Embryonic facial prominence (tissue), 1 donor: ENCODE measurements around the gene INSRR.

Source experiments
- DNase-seq: peaks from one replicate; pipeline ENCODE4 v3.0.0-alpha.2; 2016; ENCODE audit errors: extremely low spot score

The INSRR gene

GRCh38 chr1:156832434-156832833 lies 26.5 kb downstream of the INSRR start:
- DNase-seq = no peak

- no peak for DNase-seq
Measured at GRCh38 chr1:156828400-156829124, 30.4 kb downstream of the INSRR start.

GRCh38 chr1:156826630-156827029 lies 32.3 kb downstream of the INSRR start:
- no peak for DNase-seq

- no peak for DNase-seq
Measured at GRCh38 chr1:156823210-156823790, 35.6 kb downstream of the INSRR start.

GRCh38 chr1:156822680-156823079 lies 36.2 kb downstream of the INSRR start:
- no peak for DNase-seq

- DNase-seq = no peak
Measured at GRCh38 chr1:156821801-156822200, 37.1 kb downstream of the INSRR start.

- no peak for DNase-seq
Measured at GRCh38 chr1:156816561-156817328, 42.2 kb downstream of the INSRR start, which contains the start of gene SH2D2A. Gene SH2D2A, minus strand, starts transcription at chr1:156816848. Its CDS starts 140 bp downstream, at chr1:156816708.

GRCh38 chr1:156815961-156816422 lies 42.9 kb downstream of the INSRR start:
- DNase-seq = no peak

- DNase-seq = no peak
Measured at GRCh38 chr1:156815307-156815826, 43.5 kb downstream of the INSRR start.

GRCh38 chr1:156814571-156815260 lies 44.2 kb downstream of the INSRR start:
- no peak for DNase-seq

- no peak for DNase-seq
Measured at GRCh38 chr1:156813750-156814570, 45.0 kb downstream of the INSRR start.

- no peak for DNase-seq
Measured at GRCh38 chr1:156813298-156813697, 45.6 kb downstream of the INSRR start.

GRCh38 chr1:156812293-156812990 lies 46.5 kb downstream of the INSRR start:
- no peak for DNase-seq

- DNase-seq = no peak
Measured at GRCh38 chr1:156811168-156811567, 47.7 kb downstream of the INSRR start.

- no peak for DNase-seq
Measured at GRCh38 chr1:156809711-156810366, 49.1 kb downstream of the INSRR start.

GRCh38 chr1:156809281-156809680 lies 49.6 kb downstream of the INSRR start:
- DNase-seq = no peak

GRCh38 chr1:156808186-156809030 lies 50.5 kb downstream of the INSRR start:
- DNase-seq = no peak

GRCh38 chr1:156807627-156808026 lies 51.3 kb downstream of the INSRR start:
- no peak for DNase-seq
